Measurements from ENCODE around the gene NEO1. TPM values are rescaled to one million over a fixed set of nuclear protein-coding genes. Genes with fewer than 3 reads are reported as not detected.

The NEO1 gene
- total RNA-seq, 1 donor: 60.5 TPM

DNA sequence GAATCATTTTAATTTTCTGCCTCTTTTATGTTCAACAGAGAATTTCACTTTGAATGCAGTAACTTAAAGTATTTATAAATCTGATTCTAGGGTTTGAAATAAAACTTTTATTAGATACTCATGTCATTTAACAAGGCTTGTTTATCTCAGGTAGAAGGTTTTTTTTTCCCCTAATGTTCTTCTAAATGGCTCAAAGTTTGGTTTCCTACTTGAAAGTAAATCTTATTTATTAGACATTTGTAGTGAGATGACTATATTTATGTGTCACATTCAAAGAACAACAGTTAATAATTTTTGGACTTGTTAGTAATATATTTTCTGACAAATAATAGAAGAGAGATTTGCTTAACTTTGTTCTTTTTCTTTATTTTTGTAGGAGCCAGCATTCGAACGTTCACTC, 63.9 kb downstream of the NEO1 start:
- DNase-seq (ENCODE audit: low read depth): no peak
- no peak overlapping the region for H3K4me3 ChIP-seq (ENCODE audit: low read depth, low read length)
- TF ChIP-seq CTCF (IDR thresholded peaks at IDR 0.05; ENCODE audit: insufficient read depth, low read depth, low read length): no peak

- DNase-seq (ENCODE audit: low read depth): no peak
- no peak for TF ChIP-seq CTCF (IDR thresholded peaks at IDR 0.05; ENCODE audit: insufficient read depth, low read depth, low read length)
- H3K4me3 ChIP-seq (ENCODE audit: low read depth, low read length): no peak overlapping the region
These were observed 65.8 kb downstream of the NEO1 start for GRCh38 chr15:73118055-73118454.

DNA sequence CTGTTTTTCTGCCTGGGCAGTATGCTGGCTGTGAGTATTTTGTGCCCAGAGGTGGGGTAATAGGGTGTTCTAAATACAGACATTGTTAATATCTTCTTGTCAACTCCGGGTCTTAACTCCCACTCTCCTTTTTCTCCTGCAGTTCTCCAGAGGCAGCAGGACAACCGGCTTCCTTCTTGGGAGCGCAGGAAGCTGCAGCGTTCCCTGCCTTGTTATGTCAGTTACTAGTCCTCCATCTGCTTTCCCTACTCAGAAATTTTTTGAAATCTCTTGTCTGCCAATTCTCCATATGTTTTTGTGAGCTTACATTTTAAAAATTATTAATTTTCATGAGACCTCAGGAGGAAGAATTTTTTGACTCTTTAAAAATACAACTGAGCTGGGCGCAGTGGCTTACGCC, 67.2 kb downstream of the NEO1 start:
- no peak for TF ChIP-seq CTCF (IDR thresholded peaks at IDR 0.05; ENCODE audit: insufficient read depth, low read depth, low read length)
- DNase-seq (ENCODE audit: low read depth): no peak
- H3K4me3 ChIP-seq (ENCODE audit: low read depth, low read length): no peak overlapping the region

- H3K4me3 ChIP-seq (ENCODE audit: low read depth, low read length): no peak overlapping the region
- TF ChIP-seq CTCF (IDR thresholded peaks at IDR 0.05; ENCODE audit: insufficient read depth, low read depth, low read length): no peak
- DNase-seq (ENCODE audit: low read depth): no peak
These were observed 68.0 kb downstream of the NEO1 start for GRCh38 chr15:73120269-73120668.

DNA sequence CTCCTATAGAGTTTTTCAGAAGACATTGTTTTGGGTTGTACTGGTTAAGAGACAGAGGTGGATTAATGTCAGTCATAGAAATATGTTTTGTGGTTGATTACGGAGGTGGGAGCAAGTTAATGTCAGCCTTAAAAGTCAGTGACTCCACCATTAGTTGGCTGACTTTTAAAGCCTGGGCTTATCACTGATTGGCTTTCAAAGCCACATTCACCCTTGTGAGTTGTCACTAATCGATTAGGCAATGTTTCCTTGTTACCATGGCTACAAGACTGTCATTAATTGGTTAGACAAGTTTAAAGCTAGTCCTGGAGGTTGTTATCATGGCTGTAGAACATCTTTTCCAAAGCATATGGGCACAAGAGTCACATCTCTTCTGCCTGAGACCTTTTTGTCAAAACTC, 73.0 kb downstream of the NEO1 start:
- DNase-seq (ENCODE audit: low read depth): peak; percentile 27
- no peak overlapping the region for H3K4me3 ChIP-seq (ENCODE audit: low read depth, low read length)
- TF ChIP-seq CTCF (IDR thresholded peaks at IDR 0.05; ENCODE audit: insufficient read depth, low read depth, low read length): no peak

DNA sequence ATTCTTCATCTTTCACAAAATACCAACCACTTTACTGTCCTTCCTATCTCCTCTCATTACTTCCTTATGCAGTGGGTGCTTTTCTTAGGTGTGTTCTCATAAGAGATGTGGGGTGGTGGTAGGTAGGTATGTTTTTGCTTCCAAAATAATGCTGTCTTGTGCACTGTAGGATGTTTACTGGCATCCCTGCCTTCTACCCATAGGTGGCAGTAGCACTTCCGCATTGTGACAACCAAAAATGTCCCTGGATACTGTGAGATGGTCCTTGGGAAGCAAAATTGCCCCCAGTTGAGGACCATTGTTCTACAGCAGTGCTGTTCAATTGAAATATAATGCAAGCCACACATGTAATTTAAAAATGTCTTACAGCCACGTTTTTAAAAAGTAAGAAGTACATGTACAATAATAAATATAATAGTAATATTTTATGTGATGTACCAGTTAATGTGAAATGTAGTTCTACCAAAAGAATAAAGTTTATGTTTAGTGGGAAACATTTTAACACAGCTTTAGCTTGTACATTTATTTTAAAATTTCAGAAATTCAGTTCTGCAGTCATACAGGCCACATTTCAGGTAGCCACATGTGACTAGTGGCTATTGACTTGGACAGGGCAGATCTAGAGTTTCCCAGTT, 75.2 kb downstream of the NEO1 start:
- TF ChIP-seq CTCF (IDR thresholded peaks at IDR 0.05; ENCODE audit: insufficient read depth, low read depth, low read length): peak; percentile 91
- peak; percentile 21 for DNase-seq (ENCODE audit: low read depth)
- H3K4me3 ChIP-seq (ENCODE audit: low read depth, low read length): no peak overlapping the region

GRCh38 chr15:73130830-73131229, 78.6 kb downstream of the NEO1 start:
- DNase-seq (ENCODE audit: low read depth): no peak
- no peak for TF ChIP-seq CTCF (IDR thresholded peaks at IDR 0.05; ENCODE audit: insufficient read depth, low read depth, low read length)
- no peak overlapping the region for H3K4me3 ChIP-seq (ENCODE audit: low read depth, low read length)
